C4-2B (cell line): ENCODE measurements around the gene ZNF691.

Source experiments
- CTCF ChIP-seq: fragments of 450-650 bp; conservative IDR thresholded peaks from 2 replicates; pipeline ENCODE4 v1.5.1; 2017; ENCODE audit warnings: mild to moderate bottlenecking
- ZFX ChIP-seq: fragments of 450-650 bp; IDR thresholded peaks from 2 replicates; pipeline ENCODE4 v1.6.1; 2017

GRCh38 chr1:42851420-42851819, 5.0 kb downstream of the ZNF691 start:
- TF ChIP-seq CTCF (no peak), ZFX (no peak)
